GM06990 (cell line): ENCODE results near the gene LDLRAD4.
A peak's percentile ranks its signal among the peaks of the same experiment; 100 is the strongest.

Experiments
- DNase-seq: peaks from one replicate; pipeline ENCODE4 v3.0.0-alpha.2; 2011; ENCODE audit not compliant: insufficient read length; ENCODE audit errors: extremely low read depth
- H3K27me3 ChIP-seq: replicated peaks from 2 replicates; pipeline ENCODE4 v1.6.0; 2011; ENCODE audit warnings: low read length; ENCODE audit not compliant: control insufficient read depth, insufficient read depth
- H3K36me3 ChIP-seq: 2 replicates; pipeline ENCODE4 v1.5.1; 2011; ENCODE audit warnings: low read length; ENCODE audit not compliant: control insufficient read depth, insufficient read depth
- H3K4me3 ChIP-seq: replicated peaks from 2 replicates; pipeline ENCODE4 v1.5.1; 2011; ENCODE audit warnings: low read depth, mild to moderate bottlenecking, control low read depth, low read length
- CTCF ChIP-seq: IDR thresholded peaks from 2 replicates; pipeline ENCODE4 v1.5.1; 2011; ENCODE audit warnings: low read length, control low read depth, mild to moderate bottlenecking, inconsistent platforms; ENCODE audit not compliant: insufficient read depth, poor library complexity, severe bottlenecking

LDLRAD4 gene

GRCh38 chr18:13287372-13287771, 68.8 kb downstream of the LDLRAD4 start:
- TF ChIP-seq CTCF: no peak
- Histone ChIP-seq H3K27me3 (no peaks in the 10 kb centered on the region; the same call in 1 of the 2 replicates), H3K36me3 (no peaks in the 10 kb centered on the region), H3K4me3 (no peak overlapping the region)
- no peak for DNase-seq

- TF ChIP-seq CTCF: no peak
- no peaks in the 10 kb centered on the region for H3K36me3 ChIP-seq
- H3K27me3 ChIP-seq: no peaks in the 10 kb centered on the region; the same call in 1 of the 2 replicates
- DNase-seq: peak; percentile 18
- H3K4me3 ChIP-seq: no peak overlapping the region
Observed at GRCh38 chr18:13288509-13289133, 70.1 kb downstream of the LDLRAD4 start.

- DNase-seq: no peak
- no peak overlapping the region for H3K4me3 ChIP-seq
- no peaks in the 10 kb centered on the region for H3K36me3 ChIP-seq
- TF ChIP-seq CTCF: no peak
- H3K27me3 ChIP-seq: no peaks in the 10 kb centered on the region; the same call in 1 of the 2 replicates
Observed at GRCh38 chr18:13289481-13290205, 71.1 kb downstream of the LDLRAD4 start.

- no peak for TF ChIP-seq CTCF
- H3K36me3 ChIP-seq: no peaks in the 10 kb centered on the region
- H3K4me3 ChIP-seq: no peak overlapping the region
- DNase-seq: no peak
- no peaks in the 10 kb centered on the region; the same call in 1 of the 2 replicates for H3K27me3 ChIP-seq
Observed at GRCh38 chr18:13290856-13291271, 72.3 kb downstream of the LDLRAD4 start.

GRCh38 chr18:13291299-13291698, 72.7 kb downstream of the LDLRAD4 start:
- no peaks in the 10 kb centered on the region for H3K36me3 ChIP-seq
- no peak for TF ChIP-seq CTCF
- no peak overlapping the region for H3K4me3 ChIP-seq
- DNase-seq: no peak
- H3K27me3 ChIP-seq: no peaks in the 10 kb centered on the region; the same call in 1 of the 2 replicates
